H7 (cell line): ENCODE data around the gene TIA1. TPM values are rescaled to one million over a fixed set of nuclear protein-coding genes. Genes with fewer than 3 reads are reported as not detected.
"Not testable (repeated sequence)": the region's sequence is repeated elsewhere in the genome, so short reads cannot be mapped to it uniquely, and the experiment has no call there.

Experiments
- DNase-seq: peaks from one replicate; pipeline ENCODE4 v3.0.0; 2012
- H3K27me3 ChIP-seq: 2 replicates; pipeline ENCODE4 v1.6.0; 2011; ENCODE audit warnings: mild to moderate bottlenecking, low read length; ENCODE audit not compliant: control insufficient read depth, insufficient read depth
- H3K36me3 ChIP-seq: replicated peaks from 2 replicates; pipeline ENCODE4 v1.5.1; 2011; ENCODE audit warnings: low read length; ENCODE audit not compliant: control insufficient read depth, insufficient read depth
- H3K4me3 ChIP-seq: 2 replicates; pipeline ENCODE4 v1.5.1; 2011; ENCODE audit warnings: low read depth, mild to moderate bottlenecking, control low read depth, low read length, moderate library complexity; ENCODE audit not compliant: insufficient read depth
- total RNA-seq: library from RNA; depleted of rRNA; stranded (reverse); fragments of >200 nt; shearing (Covaris generic); gene quantifications from 2 replicates; pipeline ENCODE4 v1.2.3, GENCODE V29; 2014

The TIA1 gene
- total RNA-seq, 1 experiment from 2014 or later, result 97.5 TPM

GRCh38 chr2:70243806-70244584 is 4.4 kb downstream of the TIA1 start:
- Histone ChIP-seq H3K36me3 (no peaks in the 10 kb centered on the region; the same call in 1 of the 2 replicates), H3K4me3 (no peak overlapping the region), H3K27me3 (no peaks in the 10 kb centered on the region)
- no peak for DNase-seq

- no peaks in the 10 kb centered on the region; the same call in 1 of the 2 replicates for H3K36me3 ChIP-seq
- no peaks in the 10 kb centered on the region for H3K27me3 ChIP-seq
- no peak overlapping the region for H3K4me3 ChIP-seq
- no peak for DNase-seq
Measured at GRCh38 chr2:70242552-70242951, 5.9 kb downstream of the TIA1 start.

DNA sequence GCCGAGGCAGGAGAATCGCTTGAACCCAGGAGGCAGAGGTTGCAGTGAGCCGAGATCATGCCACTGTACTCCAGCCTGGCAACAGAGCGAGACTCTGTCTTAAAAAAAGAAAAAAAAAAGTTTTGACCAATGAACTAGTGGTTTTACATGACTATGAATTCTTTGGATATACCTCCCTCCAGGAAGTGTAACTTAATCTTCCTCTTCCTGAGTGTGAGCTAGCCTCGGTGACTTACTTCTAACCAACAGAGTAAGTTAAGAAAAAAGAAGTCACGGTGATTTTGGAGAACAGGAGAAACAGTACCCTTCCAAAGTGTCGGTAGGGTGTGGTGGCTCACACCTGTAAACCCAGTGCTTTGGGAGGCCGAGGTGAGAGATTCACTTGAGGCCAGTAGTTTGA is 7.1 kb downstream of the TIA1 start:
- Histone ChIP-seq H3K36me3 (no peaks in the 10 kb centered on the region; the same call in none of the 2 replicates), H3K27me3 (no peaks in the 10 kb centered on the region), H3K4me3 (no peak overlapping the region)
- DNase-seq, result no peak

- no peak for DNase-seq
- Histone ChIP-seq H3K36me3 (peaks cover under 1% of the 10 kb centered on the region), H3K27me3 (no peaks in the 10 kb centered on the region), H3K4me3 (no peak overlapping the region)
Measured at GRCh38 chr2:70240599-70240998, 7.8 kb downstream of the TIA1 start.

DNA sequence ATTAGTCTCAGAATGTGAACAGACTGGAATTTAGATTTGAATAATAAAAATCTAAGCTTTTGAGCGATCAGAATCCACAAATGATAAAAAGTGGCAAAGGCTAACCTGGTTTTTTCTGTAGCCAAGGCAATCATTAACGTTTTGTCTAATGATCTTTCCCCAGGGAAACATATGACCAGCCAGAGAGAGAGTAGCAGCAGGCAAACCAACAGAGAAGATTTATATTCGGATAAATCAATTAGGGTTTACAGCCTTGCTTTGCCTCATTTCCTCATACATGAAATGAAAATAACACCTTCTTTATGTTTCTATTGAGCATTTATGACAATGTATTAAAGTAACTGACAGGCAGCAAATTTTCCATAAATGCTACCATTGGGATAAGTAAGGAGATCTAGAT is 14.5 kb downstream of the TIA1 start:
- Histone ChIP-seq H3K36me3 (peaks cover 23% of the 10 kb centered on the region), H3K4me3 (no peak overlapping the region), H3K27me3 (no peaks in the 10 kb centered on the region)
- no peak for DNase-seq

DNA sequence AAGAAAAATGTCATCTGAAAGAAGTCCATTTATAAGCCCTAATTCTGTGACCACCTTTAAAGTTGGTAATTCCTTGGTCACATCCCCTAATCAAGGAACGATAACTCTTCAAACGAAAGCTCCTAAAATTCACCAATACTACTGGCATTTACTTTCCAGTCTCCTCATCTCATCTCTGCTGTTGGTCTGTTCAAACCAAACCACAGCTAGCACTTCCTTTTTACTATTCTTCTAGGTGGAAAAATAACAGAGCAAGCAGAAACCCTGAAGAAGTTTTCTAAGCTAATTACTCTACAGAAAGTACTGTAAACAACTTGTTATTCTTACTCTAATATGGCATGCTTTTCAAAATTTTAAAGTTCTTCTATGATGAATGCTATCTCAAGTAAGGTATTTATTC is 21.6 kb downstream of the TIA1 start:
- Histone ChIP-seq H3K27me3 (no peaks in the 10 kb centered on the region), H3K36me3 (peaks cover 43% of the 10 kb centered on the region), H3K4me3 (no peak overlapping the region)
- no peak for DNase-seq

- not testable (repeated sequence) for DNase-seq
- peaks cover 50% of the 10 kb centered on the region for H3K36me3 ChIP-seq
Measured at GRCh38 chr2:70223305-70223704, 25.1 kb downstream of the TIA1 start.

GRCh38 chr2:70214953-70215549 is 33.4 kb downstream of the TIA1 start:
- no peak for DNase-seq
- Histone ChIP-seq H3K4me3 (no peak overlapping the region), H3K36me3 (peaks cover 37% of the 10 kb centered on the region), H3K27me3 (no peaks in the 10 kb centered on the region)

More at GRCh38 chr2:70223305-70223704, 25.1 kb downstream of the TIA1 start:
- not testable (repeated sequence) for H3K4me3 ChIP-seq, H3K27me3 ChIP-seq

GRCh38 chr2:70214365-70214764 is 34.1 kb downstream of the TIA1 start:
- no peak for DNase-seq
- H3K4me3 ChIP-seq, result no peak overlapping the region
- peaks cover 34% of the 10 kb centered on the region for H3K36me3 ChIP-seq
- no peaks in the 10 kb centered on the region for H3K27me3 ChIP-seq

- Histone ChIP-seq H3K27me3 (no peaks in the 10 kb centered on the region), H3K36me3 (peaks cover 22% of the 10 kb centered on the region), H3K4me3 (no peak overlapping the region)
- DNase-seq, result no peak
Measured at GRCh38 chr2:70212298-70212932, 36.0 kb downstream of the TIA1 start.

DNA sequence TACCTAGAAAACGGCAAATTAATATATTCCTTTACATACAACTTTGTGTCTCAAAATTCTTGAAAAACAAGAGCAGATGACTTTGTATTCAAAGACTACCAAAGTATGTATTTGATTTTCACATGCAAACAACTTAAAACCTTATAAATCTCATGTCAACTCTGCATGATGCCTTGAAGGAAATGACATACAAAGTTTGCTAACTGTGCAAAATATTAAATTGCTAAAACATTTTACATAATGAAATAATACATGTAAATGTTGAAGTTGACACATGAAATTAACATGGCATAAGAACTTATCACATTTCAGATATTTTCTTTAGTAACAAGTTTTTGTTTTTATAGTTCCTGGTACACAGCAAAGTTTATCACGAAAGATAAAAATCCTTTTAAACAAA is 36.8 kb downstream of the TIA1 start:
- H3K27me3 ChIP-seq, result no peaks in the 10 kb centered on the region
- no peak overlapping the region for H3K4me3 ChIP-seq
- no peak for DNase-seq
- H3K36me3 ChIP-seq, result peaks cover 22% of the 10 kb centered on the region

GRCh38 chr2:70204452-70204851 is 44.0 kb downstream of the TIA1 start:
- no peak for DNase-seq
- H3K36me3 ChIP-seq, result no peaks in the 10 kb centered on the region

DNA sequence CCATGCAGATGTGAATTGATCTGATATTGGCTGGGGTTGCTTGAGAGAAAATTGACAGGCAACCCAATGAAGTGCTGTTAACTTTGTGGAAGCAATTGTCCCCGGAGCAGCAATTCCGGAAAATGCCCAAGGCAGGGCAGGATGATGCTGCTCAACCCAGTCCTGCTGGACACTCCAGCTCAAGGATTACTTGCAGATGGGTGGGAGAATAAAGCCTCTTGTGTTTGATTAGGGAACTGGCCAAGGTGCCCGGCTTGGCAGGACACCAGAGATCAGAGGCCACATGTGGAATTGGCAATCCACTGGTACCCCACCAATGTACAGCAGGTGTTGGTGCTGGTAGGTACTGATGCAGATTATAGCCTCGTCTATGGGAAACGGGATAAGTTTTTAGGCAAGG is 45.3 kb downstream of the TIA1 start:
- Histone ChIP-seq H3K4me3 (no peak overlapping the region), H3K36me3 (no peaks in the 10 kb centered on the region), H3K27me3 (no peaks in the 10 kb centered on the region)
- DNase-seq, result no peak

More at GRCh38 chr2:70204452-70204851, 44.0 kb downstream of the TIA1 start:
- Histone ChIP-seq H3K27me3 (no peaks in the 10 kb centered on the region), H3K4me3 (no peak overlapping the region)

DNA sequence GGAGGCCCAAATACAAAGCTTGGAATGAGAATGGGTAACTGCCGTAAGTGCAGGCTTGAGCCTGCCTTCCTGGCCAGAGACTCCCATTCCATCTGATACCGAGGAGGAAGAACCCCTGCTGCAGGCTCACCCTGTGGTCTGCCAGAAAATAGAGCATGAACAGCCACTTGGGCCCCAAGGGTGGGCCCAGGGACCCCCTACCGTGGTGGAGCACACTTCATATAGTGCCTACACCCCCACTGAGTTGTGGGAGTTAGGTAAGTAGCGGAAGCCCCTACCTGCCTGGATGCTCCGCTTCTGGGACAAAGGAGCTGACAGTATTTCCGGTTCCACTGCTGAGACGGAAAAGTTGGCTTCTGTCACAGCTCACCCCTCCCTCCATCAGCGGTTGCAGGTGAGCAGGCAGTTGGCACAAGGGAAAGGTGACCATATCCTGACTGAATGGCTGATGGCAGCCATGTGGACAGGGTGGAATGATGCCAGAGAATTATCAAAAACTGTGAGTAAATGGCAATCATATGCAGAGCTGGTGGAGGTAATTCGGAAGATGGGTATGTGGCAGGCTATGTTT is 46.1 kb downstream of the TIA1 start:
- Histone ChIP-seq H3K36me3 (no peaks in the 10 kb centered on the region), H3K27me3 (no peaks in the 10 kb centered on the region), H3K4me3 (no peak overlapping the region)
- DNase-seq, result no peak

DNA sequence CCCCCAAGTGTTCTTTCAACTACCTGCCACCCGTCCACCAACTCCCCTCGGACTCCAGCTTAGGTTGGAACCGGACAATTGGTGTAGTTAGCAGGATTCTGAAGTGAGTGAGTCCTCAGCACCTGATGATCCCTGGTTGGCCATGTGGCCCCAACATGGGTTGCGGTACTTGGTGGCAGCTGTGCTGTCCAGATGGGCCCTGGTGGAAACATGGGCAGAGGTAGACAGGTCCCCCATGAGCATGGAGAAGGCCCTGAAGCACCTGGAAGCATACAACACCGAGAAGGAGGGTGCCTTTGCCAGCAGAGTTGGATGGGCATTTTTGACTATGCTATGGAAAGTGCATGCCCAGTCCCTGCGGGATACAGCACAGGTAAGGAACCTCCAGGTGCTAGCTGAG is 46.6 kb downstream of the TIA1 start:
- Histone ChIP-seq H3K4me3 (no peak overlapping the region), H3K27me3 (no peaks in the 10 kb centered on the region), H3K36me3 (no peaks in the 10 kb centered on the region)
- DNase-seq, result no peak
